PC-9 (cell line): ENCODE results near the gene TSPOAP1. TPM values are rescaled to one million over a fixed set of nuclear protein-coding genes. Genes with fewer than 3 reads are reported as not detected.
"Not testable (repeated sequence)": the region's sequence is repeated elsewhere in the genome, so short reads cannot be mapped to it uniquely, and the experiment has no call there.

Source experiments
- BruUV-seq: library from RNA; stranded (reverse); fragments of 400-500 nt; replicated peaks from 2 replicates; lab custom pipeline; 2021; lab: Mats Ljungman, UMichigan
- CTCF ChIA-PET: fragments of 300-600 bp; sonication (Branson Sonifier 250); formaldehyde crosslinking; loops from one replicate; lab custom pipeline; 2022; ENCODE audit warnings: antibody characterized with exemption; lab: Charles Lee
- POLR2A ChIA-PET: fragments of 300-600 bp; sonication (Branson Sonifier 250); formaldehyde crosslinking; loops from one replicate; lab custom pipeline; 2022; ENCODE audit warnings: antibody characterized with exemption; ENCODE audit not compliant: unreplicated experiment; lab: Charles Lee
- DNase-seq, 2 experiments: peaks; one replicate each; pipeline versions ENCODE4 v3.0.0 to v3.0.0-alpha.2; 2015 to 2022; ENCODE audit warnings: mixed read lengths in 1 of 2
- H2AFZ ChIP-seq: fragments of 200-600 bp; sonication (generic); 2 replicates; pipeline ENCODE4 v1.8.1; 2017; ENCODE audit warnings: antibody characterized with exemption
- H3F3A ChIP-seq: fragments of 200-600 bp; sonication (generic); 2 replicates; pipeline ENCODE4 v1.8.1; 2017; ENCODE audit warnings: antibody characterized with exemption, mild to moderate bottlenecking, low read depth; ENCODE audit not compliant: insufficient read depth
- H3K27ac ChIP-seq: fragments of 200-600 bp; sonication (generic); 2 replicates; pipeline ENCODE4 v1.6.1; 2016; ENCODE audit warnings: mixed run types
- H3K27me3 ChIP-seq: fragments of 200-600 bp; sonication (generic); 2 replicates; pipeline ENCODE4 v1.6.1; 2016; ENCODE audit warnings: low read depth, mixed run types; ENCODE audit not compliant: insufficient read depth
- H3K36me3 ChIP-seq: fragments of 200-600 bp; sonication (generic); 2 replicates; pipeline ENCODE4 v1.6.1; 2016; ENCODE audit warnings: low read depth, mixed run types
- H3K4me1 ChIP-seq: fragments of 200-600 bp; sonication (generic); replicated peaks from 2 replicates; pipeline ENCODE4 v1.6.1; 2016; ENCODE audit warnings: mixed run types; ENCODE audit not compliant: insufficient read depth
- H3K4me2 ChIP-seq: fragments of 200-600 bp; sonication (generic); 2 replicates; pipeline ENCODE4 v1.6.1; 2017; ENCODE audit warnings: mixed run types
- H3K4me3 ChIP-seq: fragments of 200-600 bp; sonication (generic); 2 replicates; pipeline ENCODE4 v1.6.1; 2016; ENCODE audit warnings: mixed run types
- H3K79me2 ChIP-seq: fragments of 200-600 bp; sonication (generic); 2 replicates; pipeline ENCODE4 v1.6.1; 2017; ENCODE audit warnings: low read depth, mixed run types
- H3K9me2 ChIP-seq: fragments of 200-600 bp; sonication (generic); 2 replicates; pipeline ENCODE4 v1.8.1; 2017; ENCODE audit warnings: mild to moderate bottlenecking; ENCODE audit not compliant: insufficient read depth
- H3K9me3 ChIP-seq: fragments of 200-600 bp; sonication (generic); 2 replicates; pipeline ENCODE4 v1.8.1; 2016; ENCODE audit warnings: low read depth; ENCODE audit not compliant: insufficient read depth
- H4K20me1 ChIP-seq: fragments of 200-600 bp; sonication (generic); 2 replicates; pipeline ENCODE4 v1.8.1; 2017; ENCODE audit not compliant: insufficient read depth
- EZH2 ChIP-seq: fragments of 200-600 bp; sonication (generic); IDR thresholded peaks from 2 replicates; pipeline ENCODE4 v1.8.0; 2017; ENCODE audit warnings: antibody characterized with exemption, low read depth
- intact Hi-C: fragments of 100-400 bp; cut with micrococcal nuclease; formaldehyde crosslinking; loops from one replicate; pipeline ENCODE4 v1.10.0; 2022; ENCODE audit not compliant: unreplicated experiment
- total RNA-seq: library from RNA; stranded (reverse); gene quantifications from 2 replicates; pipeline ENCODE4 v1.2.3, GENCODE V29; 2021
- TF ChIP-seq, protein P1 (sequence below): fragments of 200-600 bp; sonication (generic); conservative IDR thresholded peaks from 2 replicates; pipeline ENCODE4 v1.6.1; 2017; ENCODE audit warnings: mixed run types, antibody characterized with exemption, mild to moderate bottlenecking, moderate library complexity

Gene TSPOAP1
- total RNA-seq, 1 experiment from 2014 or later = 0.15 TPM

DNA sequence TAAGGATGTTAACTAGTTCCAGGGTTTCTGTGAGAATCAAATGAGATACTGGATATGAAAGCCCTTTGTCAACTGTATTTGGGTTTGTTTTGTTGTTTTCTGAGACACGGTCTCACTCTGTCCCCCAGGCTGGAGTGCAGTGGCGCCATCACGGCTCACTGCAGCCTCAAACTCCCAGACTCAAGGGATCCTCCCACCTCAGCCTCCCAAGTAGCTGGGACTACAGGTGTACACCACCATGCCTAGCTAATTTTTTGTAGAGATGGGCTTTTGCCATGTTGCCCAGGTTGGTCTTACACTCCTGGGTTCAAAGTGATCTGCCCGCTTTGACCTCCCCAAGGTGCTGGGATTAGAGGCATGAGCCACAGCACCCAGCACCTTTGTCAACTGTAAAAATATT lies 14.5 kb upstream of the TSPOAP1 start:
- no peak for DNase-seq
- H2AFZ ChIP-seq = no peak overlapping the region
- CTCF ChIA-PET = no interaction called here
- H3K4me1 ChIP-seq = no peaks in the 10 kb centered on the region
- no peak overlapping the region for H3K4me3 ChIP-seq
- POLR2A ChIA-PET = interaction anchor here (0.6 kb wide), 1 partner anchor 9 kb away, joined by 6 read pairs; no protein-coding TSS in a partner anchor
- no peaks in the 10 kb centered on the region for H3K9me3 ChIP-seq
- BruUV-seq = no TSS peak
- peaks cover 16% of the 10 kb centered on the region; the same call in 1 of the 2 replicates for H3K36me3 ChIP-seq
- no peaks in the 10 kb centered on the region for H3K9me2 ChIP-seq
- no peak overlapping the region for H3K27ac ChIP-seq
- intact Hi-C loops = no loop called here
- TF ChIP-seq, protein P1, sequence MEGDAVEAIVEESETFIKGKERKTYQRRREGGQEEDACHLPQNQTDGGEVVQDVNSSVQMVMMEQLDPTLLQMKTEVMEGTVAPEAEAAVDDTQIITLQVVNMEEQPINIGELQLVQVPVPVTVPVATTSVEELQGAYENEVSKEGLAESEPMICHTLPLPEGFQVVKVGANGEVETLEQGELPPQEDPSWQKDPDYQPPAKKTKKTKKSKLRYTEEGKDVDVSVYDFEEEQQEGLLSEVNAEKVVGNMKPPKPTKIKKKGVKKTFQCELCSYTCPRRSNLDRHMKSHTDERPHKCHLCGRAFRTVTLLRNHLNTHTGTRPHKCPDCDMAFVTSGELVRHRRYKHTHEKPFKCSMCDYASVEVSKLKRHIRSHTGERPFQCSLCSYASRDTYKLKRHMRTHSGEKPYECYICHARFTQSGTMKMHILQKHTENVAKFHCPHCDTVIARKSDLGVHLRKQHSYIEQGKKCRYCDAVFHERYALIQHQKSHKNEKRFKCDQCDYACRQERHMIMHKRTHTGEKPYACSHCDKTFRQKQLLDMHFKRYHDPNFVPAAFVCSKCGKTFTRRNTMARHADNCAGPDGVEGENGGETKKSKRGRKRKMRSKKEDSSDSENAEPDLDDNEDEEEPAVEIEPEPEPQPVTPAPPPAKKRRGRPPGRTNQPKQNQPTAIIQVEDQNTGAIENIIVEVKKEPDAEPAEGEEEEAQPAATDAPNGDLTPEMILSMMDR = no peak
- no peak for TF ChIP-seq EZH2
- no peaks in the 10 kb centered on the region for H3K27me3 ChIP-seq
- peaks cover 3% of the 10 kb centered on the region; the same call in 1 of the 2 replicates for H4K20me1 ChIP-seq
- no peak overlapping the region for H3K4me2 ChIP-seq
- H3F3A ChIP-seq = peaks cover 6% of the 10 kb centered on the region; the same call in 1 of the 2 replicates
- H3K79me2 ChIP-seq = no peaks in the 10 kb centered on the region

DNA sequence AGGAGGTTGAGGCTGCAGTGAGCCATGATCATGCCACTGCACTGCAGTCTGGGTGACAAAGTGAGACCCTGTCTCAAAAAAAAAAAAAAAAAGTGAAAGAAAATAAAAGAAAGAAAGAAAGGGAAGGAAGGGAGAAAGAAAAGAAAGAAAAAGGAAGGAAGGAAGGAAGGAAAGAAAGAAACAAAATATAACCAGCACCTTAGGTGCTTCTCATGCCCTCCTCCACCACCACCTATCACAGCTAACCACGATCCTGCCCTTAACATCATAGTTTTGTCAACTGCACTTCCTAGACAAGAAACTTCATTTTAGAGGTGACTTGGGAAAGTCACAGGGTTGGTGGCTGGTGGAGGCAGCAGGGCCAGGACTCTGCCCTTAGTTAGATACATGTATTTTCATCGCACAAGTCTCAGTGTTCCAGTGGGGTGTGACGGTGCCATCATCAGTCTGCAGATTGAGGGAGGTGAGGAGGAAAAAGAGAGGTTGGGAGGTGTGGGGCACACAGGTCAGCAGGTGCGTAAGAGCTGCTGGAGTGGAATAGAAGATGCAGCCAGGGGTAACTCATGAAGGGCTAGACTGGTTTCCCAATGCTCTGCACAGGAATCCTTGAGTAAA lies 13.4 kb upstream of the TSPOAP1 start:
- no peak overlapping the region for H3K4me2 ChIP-seq
- intact Hi-C loops = no loop called here
- no peaks in the 10 kb centered on the region for H3K27me3 ChIP-seq
- H4K20me1 ChIP-seq = no peaks in the 10 kb centered on the region
- TF ChIP-seq, protein P1 = no peak
- TF ChIP-seq EZH2 = no peak
- no peaks in the 10 kb centered on the region for H3K9me2 ChIP-seq
- H3F3A ChIP-seq = peaks cover 6% of the 10 kb centered on the region; the same call in 1 of the 2 replicates
- POLR2A ChIA-PET = no interaction called here
- BruUV-seq = no TSS peak
- no peak overlapping the region for H3K4me3 ChIP-seq
- H3K27ac ChIP-seq = no peak overlapping the region
- peaks cover 11% of the 10 kb centered on the region; the same call in 1 of the 2 replicates for H3K36me3 ChIP-seq
- no peaks in the 10 kb centered on the region for H3K4me1 ChIP-seq
- no peak overlapping the region for H2AFZ ChIP-seq
- CTCF ChIA-PET = interaction anchor here (0.7 kb wide), 1 partner anchor 38 kb away, joined by 6 read pairs; no protein-coding TSS in a partner anchor
- H3K79me2 ChIP-seq = no peaks in the 10 kb centered on the region
- no peak for DNase-seq
- H3K9me3 ChIP-seq = no peaks in the 10 kb centered on the region

DNA sequence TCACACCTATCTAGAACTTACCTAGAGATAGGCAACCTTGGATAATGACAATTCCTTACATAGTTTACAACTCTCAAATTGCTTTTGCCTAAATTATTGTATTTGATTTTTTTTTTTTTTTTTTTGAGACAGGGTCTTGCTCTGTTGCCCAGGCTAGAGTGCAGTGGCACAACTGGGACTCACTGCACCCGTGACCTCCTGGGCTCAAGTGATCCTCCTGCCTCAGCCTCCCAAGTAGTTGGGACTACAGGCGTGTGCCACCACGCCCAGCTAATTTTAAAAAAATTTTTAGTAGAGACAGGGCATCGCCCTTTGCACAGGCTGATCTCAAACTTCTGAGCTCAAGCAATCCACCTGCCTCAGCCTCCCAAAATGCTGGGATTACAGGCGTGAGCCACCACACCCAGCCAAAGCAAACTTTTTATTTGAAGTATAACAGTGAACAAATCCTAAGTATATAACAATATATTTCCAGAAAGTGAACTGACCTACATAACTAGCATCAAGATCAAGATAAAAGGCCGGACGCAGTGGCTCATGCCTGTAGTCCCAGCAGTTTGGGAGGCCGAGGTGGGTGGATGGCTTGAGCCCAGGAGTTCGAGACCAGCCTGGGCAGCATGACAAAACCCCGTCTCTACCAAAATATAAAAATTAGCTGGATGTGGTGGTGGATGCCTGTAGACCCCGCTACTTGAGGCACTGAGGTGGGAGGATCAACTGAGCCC lies 12.7 kb upstream of the TSPOAP1 start:
- CTCF ChIA-PET, H3K4me3 ChIP-seq, H3K4me1 ChIP-seq, H2AFZ ChIP-seq, H3K9me2 ChIP-seq, H3K27me3 ChIP-seq, BruUV-seq, H3K27ac ChIP-seq, H3K79me2 ChIP-seq, H3K4me2 ChIP-seq, H3F3A ChIP-seq, H4K20me1 ChIP-seq, H3K9me3 ChIP-seq, DNase-seq, intact Hi-C loops: not testable (repeated sequence)
- POLR2A ChIA-PET = interaction anchor here (0.5 kb wide), 1 partner anchor 258 kb away, joined by 20 read pairs; no protein-coding TSS in a partner anchor
- H3K36me3 ChIP-seq = peaks cover 10% of the 10 kb centered on the region; the same call in 1 of the 2 replicates
